ENCODE results near the gene TIMM8B. TPM values are rescaled to one million over a fixed set of nuclear protein-coding genes. Genes with fewer than 3 reads are reported as not detected.

TIMM8B gene
- total and polyA plus RNA-seq, 9 of the 15 experiments (the other 6 are each of a cell fraction or from before 2014, with no cell fraction given): 95.8 to 338 (median 145) TPM

GRCh38 chr11:112073941-112074811 is 12.4 kb downstream of the TIMM8B start, which contains the start of the genes NKAPD1 and PIH1D2 (continued):
- no peak for TF ChIP-seq ELK1 (CRISPR knock-in tag; IDR thresholded peaks at IDR 0.05)
- peak; percentile 90; the same call in 1 of the 2 replicates for TF ChIP-seq HLTF (IDR thresholded peaks at IDR 0.05)
- peak; percentile 13 for TF ChIP-seq MXD1 (CRISPR knock-in tag; IDR thresholded peaks at IDR 0.05; ENCODE audit: borderline replicate concordance, poor library complexity, severe bottlenecking)
- TF ChIP-seq HCFC1 (IDR thresholded peaks at IDR 0.05; ENCODE audit: low read depth, low read length): peak; percentile 72
- 0 out of 2 replicates have a peak, but pooled peaks have one; percentile 28 for TF ChIP-seq GTF2A2 (tag; IDR thresholded peaks at IDR 0.05)
- TF ChIP-seq SUPT5H (IDR thresholded peaks at IDR 0.05): peak; percentile 78
- peak; percentile 98 for TF ChIP-seq GABPB1 (CRISPR knock-in tag; IDR thresholded peaks at IDR 0.05)
- 0 out of 2 replicates have a peak, but pooled peaks have one; percentile 69 for TF ChIP-seq KAT8 (IDR thresholded peaks at IDR 0.05; ENCODE audit: low read depth)
- TF ChIP-seq ZNF77 (CRISPR knock-in tag; IDR thresholded peaks at IDR 0.05): no peak
- TF ChIP-seq SPI1 (IDR thresholded peaks at IDR 0.05; ENCODE audit: borderline replicate concordance, low read depth, low read length): 0 out of 2 replicates have a peak, but pooled peaks have one; percentile 57
- no peak for TF ChIP-seq RFX5 (IDR thresholded peaks at IDR 0.05; ENCODE audit: low read depth, low read length)
- TF ChIP-seq PHTF2 (CRISPR knock-in tag; IDR thresholded peaks at IDR 0.05): no peak
- no peak for TF ChIP-seq HMG20B (CRISPR knock-in tag; IDR thresholded peaks at IDR 0.05)
- no peak for TF ChIP-seq SRSF1 (IDR thresholded peaks at IDR 0.05; ENCODE audit: low read depth, low read length)
- TF ChIP-seq NFE2 (IDR thresholded peaks at IDR 0.05; ENCODE audit: low read depth): no peak
- peak; percentile 100 for TF ChIP-seq ZEB2 (IDR thresholded peaks at IDR 0.05)
- TF ChIP-seq CBX3 (IDR thresholded peaks at IDR 0.05; ENCODE audit: borderline replicate concordance in 1 of 2, low read length in 2 of 2): peak in 1 of 2 experiments; percentile 51; a peak in 1 of 3 replicates
- TF ChIP-seq NCOR1 (IDR thresholded peaks at IDR 0.05): peak; percentile 35; the same call in 1 of the 2 replicates
- TF ChIP-seq E4F1 (CRISPR knock-in tag; IDR thresholded peaks at IDR 0.05; ENCODE audit: borderline replicate concordance): peak; percentile 27; the same call in 1 of the 2 replicates
- TF ChIP-seq RFX1 (IDR thresholded peaks at IDR 0.05): peak; percentile 98
- TF ChIP-seq ZKSCAN1 (IDR thresholded peaks at IDR 0.05; ENCODE audit: low read depth, low read length): 0 out of 2 replicates have a peak, but pooled peaks have one; percentile 19
- TF ChIP-seq TAF15 (IDR thresholded peaks at IDR 0.05; ENCODE audit: low read depth, low read length): no peak
- peak; percentile 37; the same call in 1 of the 2 replicates for TF ChIP-seq PML (IDR thresholded peaks at IDR 0.05; ENCODE audit: low read length)
- TF ChIP-seq DIDO1 (tag; IDR thresholded peaks at IDR 0.05; ENCODE audit: low read depth): peak; percentile 99
- TF ChIP-seq THRA (IDR thresholded peaks at IDR 0.05): no peak
